Subcutaneous abdominal adipose tissue (tissue), 5 donors: ENCODE data around the gene ASRGL1.
"Not testable (repeated sequence)": the region's sequence is repeated elsewhere in the genome, so short reads cannot be mapped to it uniquely, and the experiment has no call there.

Experiments used
- H3K27ac ChIP-seq: one replicate; pipeline ENCODE4 v1.7.0; 2013; ENCODE audit warnings: low read depth, mild to moderate bottlenecking, inconsistent platforms, low read length, moderate library complexity
- H3K27me3 ChIP-seq, 5 donors: one replicate each; pipeline ENCODE4 v1.7.0; 2013; ENCODE audit warnings: low read length in 5 of 5, inconsistent platforms in 1 of 5; ENCODE audit not compliant: control insufficient read depth in 5 of 5, insufficient read depth in 4 of 5
- H3K36me3 ChIP-seq, 5 donors: one replicate each; pipeline ENCODE4 v1.7.0; 2013; ENCODE audit warnings: low read length in 5 of 5; ENCODE audit not compliant: control insufficient read depth in 5 of 5, insufficient read depth in 5 of 5
- H3K4me1 ChIP-seq, 5 donors: one replicate each; pipeline ENCODE4 v1.7.0; 2013; ENCODE audit warnings: low read length in 5 of 5, mild to moderate bottlenecking in 3 of 5, moderate library complexity in 1 of 5; ENCODE audit not compliant: control insufficient read depth in 5 of 5, insufficient read depth in 5 of 5
- H3K4me3 ChIP-seq, 5 donors: one replicate each; pipeline ENCODE4 v1.7.0; 2013; ENCODE audit warnings: low read length in 5 of 5, low read depth in 1 of 5
- H3K9ac ChIP-seq, 5 donors: one replicate each; pipeline ENCODE4 v1.7.0; 2013; ENCODE audit warnings: low read length in 5 of 5, mild to moderate bottlenecking in 4 of 5, moderate library complexity in 3 of 5
- H3K9me3 ChIP-seq, 5 donors: one replicate each; pipeline ENCODE4 v1.7.0; 2013; ENCODE audit warnings: low read length in 5 of 5; ENCODE audit not compliant: control insufficient read depth in 5 of 5
- donor health status: healthy.
- donor health status: healthy.
- donor health status: healthy.
- donor health status: healthy.
- donor health status: healthy.

Gene ASRGL1

DNA sequence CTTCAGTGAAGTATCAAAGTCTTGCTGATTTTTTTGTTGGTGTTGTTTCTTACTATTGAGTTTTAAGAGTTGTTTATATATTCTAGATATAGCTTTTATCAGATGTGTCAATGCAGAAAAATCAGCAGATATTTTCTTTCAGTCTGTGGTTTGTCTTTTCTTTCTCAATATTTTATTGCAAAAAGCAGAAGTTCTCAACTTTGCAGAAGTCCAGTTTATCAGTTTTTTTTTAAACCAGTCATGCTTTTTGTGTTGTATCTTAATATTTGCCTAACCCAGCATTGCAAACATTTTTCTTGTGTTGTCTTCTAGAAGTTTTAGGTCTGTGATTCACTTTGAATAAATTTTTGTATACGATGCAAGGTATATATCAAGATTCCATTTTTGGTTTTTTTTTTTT is 7.0 kb downstream of the ASRGL1 start:
- no peaks in the 10 kb centered on the region for H3K9me3 ChIP-seq
- H3K27ac ChIP-seq, result no peak overlapping the region
- H3K36me3 ChIP-seq, result no peaks in the 10 kb centered on the region
- no peak overlapping the region for H3K4me3 ChIP-seq
- H3K4me1 ChIP-seq, result peaks cover 0 to 19% (median 3%) of the 10 kb centered on the region in 5 donors
- H3K9ac ChIP-seq, result no peak overlapping the region
- no peaks in the 10 kb centered on the region for H3K27me3 ChIP-seq

GRCh38 chr11:62345861-62346260 is 8.6 kb downstream of the ASRGL1 start:
- H3K9ac ChIP-seq, result no peak overlapping the region
- peaks cover 0 to 10% (median 0%) of the 10 kb centered on the region in 5 donors for H3K4me1 ChIP-seq
- no peaks in the 10 kb centered on the region for H3K27me3 ChIP-seq
- no peak overlapping the region for H3K27ac ChIP-seq
- H3K9me3 ChIP-seq, result no peaks in the 10 kb centered on the region
- H3K36me3 ChIP-seq, result no peaks in the 10 kb centered on the region
- H3K4me3 ChIP-seq, result no peak overlapping the region

DNA sequence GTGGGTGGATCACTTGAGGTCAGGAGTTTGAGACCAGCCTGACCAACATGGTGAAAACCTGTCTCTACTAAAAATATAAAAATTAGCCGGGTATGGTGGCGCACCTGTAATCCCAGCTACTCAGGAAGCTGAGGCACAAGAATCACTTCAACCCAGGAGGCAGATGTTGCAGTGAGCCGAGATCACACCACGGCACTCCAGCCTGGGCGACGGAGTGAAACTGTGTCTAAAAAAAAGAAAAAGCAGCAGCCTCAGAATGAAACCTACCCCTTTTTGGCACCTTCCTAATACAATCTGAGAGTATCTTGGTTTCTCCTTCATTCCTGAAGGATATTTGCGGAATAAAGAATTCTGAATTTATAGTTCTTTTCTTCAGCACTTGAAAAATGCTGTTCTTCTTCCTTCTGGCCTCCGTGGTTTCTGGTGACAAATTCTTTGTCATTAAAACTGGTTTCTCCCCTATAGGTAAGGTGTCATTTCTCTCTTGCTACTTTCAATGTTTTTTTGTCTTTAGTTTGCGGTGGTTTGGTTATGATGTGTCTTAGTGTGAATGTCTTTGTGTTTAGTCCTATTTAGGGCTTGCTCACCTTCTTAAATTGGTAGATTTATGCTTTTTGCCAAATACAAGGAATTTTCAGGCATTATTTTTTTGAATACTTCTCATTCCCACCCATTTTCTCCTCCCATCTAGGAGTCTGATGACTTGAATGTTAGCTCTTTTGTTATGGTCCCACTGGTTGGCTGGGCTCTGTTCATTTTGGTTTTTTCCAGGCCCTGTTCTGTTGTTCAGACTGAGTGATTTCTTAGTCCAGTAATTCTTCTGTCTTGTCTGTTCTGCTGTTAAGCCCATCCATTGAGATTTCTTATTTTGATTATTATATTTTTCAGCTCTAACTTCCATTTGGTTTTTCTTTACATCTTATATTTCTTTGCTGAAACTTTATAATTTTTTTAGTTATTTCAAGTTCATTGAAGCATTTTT is 15.4 kb downstream of the ASRGL1 start:
- Histone ChIP-seq H3K4me3 (no peak overlapping the region), H3K9me3 (no peaks in the 10 kb centered on the region), H3K36me3 (no peaks in the 10 kb centered on the region)

DNA sequence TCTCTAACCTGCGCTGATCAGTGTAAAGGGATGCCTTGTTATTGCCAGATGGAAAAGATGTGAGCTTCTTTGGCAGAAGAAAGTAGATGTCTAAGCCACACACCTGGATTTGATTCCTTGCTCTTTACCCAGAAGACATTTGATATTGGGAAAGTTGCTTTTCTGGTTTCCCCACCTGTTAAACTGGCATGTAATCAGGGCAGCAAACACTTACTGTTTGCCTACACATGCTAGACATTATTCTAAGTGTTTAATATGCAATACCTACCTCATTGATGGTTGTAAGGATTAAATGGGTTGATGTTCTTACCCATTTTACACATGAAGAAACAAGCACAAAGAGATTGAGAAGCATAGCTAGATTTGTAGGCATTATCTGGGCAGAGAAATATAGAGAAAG is 16.6 kb downstream of the ASRGL1 start:
- Histone ChIP-seq H3K27ac (no peak overlapping the region), H3K9ac (no peak overlapping the region), H3K27me3 (no peaks in the 10 kb centered on the region), H3K4me1 (no peaks in the 10 kb centered on the region), H3K4me3 (no peak overlapping the region), H3K9me3 (no peaks in the 10 kb centered on the region), H3K36me3 (peaks cover 0 to 3% (median 0%) of the 10 kb centered on the region in 5 donors)

More for the DNA sequence above, 15.4 kb downstream of the ASRGL1 start:
- Histone ChIP-seq H3K9ac (no peak overlapping the region), H3K4me1 (no peaks in the 10 kb centered on the region), H3K27me3 (no peaks in the 10 kb centered on the region), H3K27ac (no peak overlapping the region)

- Histone ChIP-seq H3K9me3 (no peaks in the 10 kb centered on the region), H3K4me1 (no peaks in the 10 kb centered on the region), H3K36me3 (peaks cover 0 to 3% (median 0%) of the 10 kb centered on the region in 5 donors), H3K27ac (no peak overlapping the region), H3K27me3 (no peaks in the 10 kb centered on the region), H3K4me3 (no peak overlapping the region), H3K9ac (no peak overlapping the region)
Observed at GRCh38 chr11:62358273-62358672, 21.0 kb downstream of the ASRGL1 start.

GRCh38 chr11:62359475-62359874 is 22.2 kb downstream of the ASRGL1 start:
- H3K9ac ChIP-seq, result no peak overlapping the region
- H3K4me1 ChIP-seq, result no peaks in the 10 kb centered on the region
- H3K27me3 ChIP-seq, result no peaks in the 10 kb centered on the region
- no peaks in the 10 kb centered on the region for H3K9me3 ChIP-seq
- H3K36me3 ChIP-seq, result peaks cover 0 to 3% (median 0%) of the 10 kb centered on the region in 5 donors
- no peak overlapping the region for H3K4me3 ChIP-seq
- no peak overlapping the region for H3K27ac ChIP-seq

GRCh38 chr11:62360685-62361084 is 23.4 kb downstream of the ASRGL1 start:
- H3K36me3 ChIP-seq, result peaks cover 0 to 3% (median 0%) of the 10 kb centered on the region in 5 donors
- H3K4me3 ChIP-seq, result peak overlapping the region in 2 of 5 donors; percentile 5 to 8
- H3K27ac ChIP-seq, result peak overlapping the region; percentile 30
- H3K9ac ChIP-seq, result no peak overlapping the region
- H3K9me3 ChIP-seq, result no peaks in the 10 kb centered on the region
- no peaks in the 10 kb centered on the region for H3K4me1 ChIP-seq
- no peaks in the 10 kb centered on the region for H3K27me3 ChIP-seq

DNA sequence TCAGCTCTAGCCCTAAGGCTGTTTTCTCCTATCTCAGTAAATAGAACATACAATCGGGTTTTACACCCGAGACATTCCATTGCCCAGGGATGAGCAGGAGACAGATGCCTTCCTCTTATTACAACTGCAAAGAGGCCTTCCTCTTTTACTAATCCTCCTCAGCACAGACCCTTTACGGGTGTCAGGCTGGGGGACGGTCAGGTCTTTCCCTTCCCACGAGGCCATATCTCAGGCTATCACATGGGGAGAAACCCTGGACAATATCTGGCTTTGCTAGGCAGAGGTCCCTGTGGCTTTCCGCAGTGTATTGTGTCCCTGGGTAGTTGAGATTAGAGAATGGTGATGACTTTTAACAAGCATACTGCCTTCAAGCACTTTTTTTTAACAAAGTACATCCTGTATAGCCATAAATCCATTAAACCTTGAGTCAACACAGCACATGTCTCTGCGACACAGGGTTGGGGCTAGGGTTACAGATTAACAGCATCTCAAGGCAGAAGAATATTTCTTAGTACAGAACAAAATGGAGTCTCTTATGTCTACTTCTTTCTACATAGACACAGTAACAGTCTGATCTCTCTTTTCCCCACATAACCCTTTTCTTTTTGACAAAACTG is 31.7 kb downstream of the ASRGL1 start:
- H3K9ac ChIP-seq, H3K4me1 ChIP-seq, H3K36me3 ChIP-seq, H3K4me3 ChIP-seq, H3K9me3 ChIP-seq, H3K27me3 ChIP-seq, H3K27ac ChIP-seq: not testable (repeated sequence)

GRCh38 chr11:62370743-62371440 is 33.6 kb downstream of the ASRGL1 start:
- no peak overlapping the region for H3K4me3 ChIP-seq
- no peaks in the 10 kb centered on the region for H3K27me3 ChIP-seq
- no peaks in the 10 kb centered on the region for H3K4me1 ChIP-seq
- H3K27ac ChIP-seq, result no peak overlapping the region
- H3K36me3 ChIP-seq, result no peaks in the 10 kb centered on the region
- H3K9ac ChIP-seq, result no peak overlapping the region
- peaks cover 0 to 3% (median 0%) of the 10 kb centered on the region in 5 donors for H3K9me3 ChIP-seq

GRCh38 chr11:62372871-62373270 is 35.6 kb downstream of the ASRGL1 start:
- no peak overlapping the region for H3K27ac ChIP-seq
- peaks cover 0 to 2% (median 0%) of the 10 kb centered on the region in 5 donors for H3K4me1 ChIP-seq
- H3K36me3 ChIP-seq, result no peaks in the 10 kb centered on the region
- no peak overlapping the region for H3K9ac ChIP-seq
- H3K27me3 ChIP-seq, result no peaks in the 10 kb centered on the region
- H3K9me3 ChIP-seq, result peaks cover 0 to 3% (median 0%) of the 10 kb centered on the region in 5 donors
- H3K4me3 ChIP-seq, result no peak overlapping the region
